HepG2 (cell line): ENCODE data around the gene UNC5C. TPM values are rescaled to one million over a fixed set of nuclear protein-coding genes. Genes with fewer than 3 reads are reported as not detected.

Experiments
- ATAC-seq: fragments of 200-7000 bp; cut with Tn5 transposase; 3 replicates; pipeline ENCODE4 v1.9.1; 2020; ENCODE audit warnings: mild to moderate bottlenecking, moderate library complexity
- BruUV-seq: library from RNA; stranded (reverse); fragments of 400-500 nt; replicated peaks from 2 replicates; lab custom pipeline; 2021; lab: Mats Ljungman, UMichigan
- CTCF ChIA-PET: fragments of 300-600 bp; formaldehyde crosslinking; extraction: SDS; loops from one replicate; lab custom pipeline; 2021; ENCODE audit warnings: low total read pairs, inconsistent platforms, low intra/inter-chr PET ratio; lab: Yijun Ruan, JAX
- POLR2A ChIA-PET: fragments of 350-600 bp; sonication (Branson Sonifier 250); formaldehyde crosslinking; loops from one replicate; lab custom pipeline; 2020; ENCODE audit warnings: antibody characterized with exemption, inconsistent platforms; lab: Yijun Ruan, JAX
- DNase-seq: peaks from one replicate; pipeline ENCODE4 v3.0.0-alpha.2; 2015; ENCODE audit warnings: low spot score
- FAIRE-seq: peaks from 3 replicates; lab custom pipeline; 2011; peaks lifted over from hg19 to GRCh38; lab: Jason Lieb, UNC
- H2AFZ ChIP-seq: one replicate; pipeline ENCODE4 v1.6.1; 2011; ENCODE audit warnings: low read length, inconsistent platforms
- H3K27ac ChIP-seq: fragments of 300-600 bp; 3 replicates; pipeline ENCODE4 v1.8.0; 2011; ENCODE audit warnings: mixed run types, mild to moderate bottlenecking, mixed read lengths, low read length, inconsistent platforms; ENCODE audit not compliant: insufficient read depth; ENCODE audit errors: extremely low read length
- H3K27me3 ChIP-seq, 2 experiments: fragments of 200-600 bp in 1 of 2; 2 replicates in 1 of 2; 3 replicates in 1 of 2; pipeline versions ENCODE4 v1.6.0 to v1.8.0; 2011; ENCODE audit warnings: low read length in 2 of 2, mild to moderate bottlenecking in 2 of 2, moderate library complexity in 2 of 2, inconsistent platforms in 1 of 2; ENCODE audit not compliant: insufficient read depth in 2 of 2, control insufficient read depth in 1 of 2
- H3K36me3 ChIP-seq, 2 experiments: fragments of 200-600 bp in 1 of 2; replicated peaks in 1 of 2; 2 replicates in 1 of 2; 3 replicates in 1 of 2; pipeline versions ENCODE4 v1.5.1 to v1.8.0; 2011; ENCODE audit warnings: low read length in 2 of 2, inconsistent platforms in 1 of 2; ENCODE audit not compliant: insufficient read depth in 2 of 2, control insufficient read depth in 1 of 2
- H3K4me1 ChIP-seq: 2 replicates; pipeline ENCODE4 v1.5.1; 2012; ENCODE audit warnings: low read length, inconsistent platforms; ENCODE audit not compliant: insufficient read depth
- H3K4me2 ChIP-seq: 2 replicates; pipeline ENCODE4 v1.6.0; 2011; ENCODE audit warnings: low read depth, low read length, inconsistent platforms
- H3K4me3 ChIP-seq, 3 experiments: fragments of 200-600 bp in 1 of 3; sonication (generic), shearing (Covaris generic) in 1 of 3; replicated peaks in 1 of 3; 2 replicates each; pipeline ENCODE4 v1.5.1; 2011 to 2016; ENCODE audit warnings: low read length in 3 of 3, inconsistent platforms in 2 of 3, low read depth in 2 of 3, mild to moderate bottlenecking in 2 of 3, control low read depth in 1 of 3, mixed read lengths in 1 of 3; ENCODE audit not compliant: insufficient read depth in 1 of 3
- H3K79me2 ChIP-seq: one replicate; pipeline ENCODE4 v1.6.1; 2011; ENCODE audit warnings: low read length, inconsistent platforms; ENCODE audit not compliant: insufficient read depth
- H3K9ac ChIP-seq: 2 replicates; pipeline ENCODE4 v1.6.0; 2011; ENCODE audit warnings: mild to moderate bottlenecking, low read depth, low read length, inconsistent platforms; ENCODE audit not compliant: insufficient read depth
- H3K9me3 ChIP-seq: 2 replicates; pipeline ENCODE4 v1.5.1; 2012; ENCODE audit warnings: mild to moderate bottlenecking, low read length
- H4K20me1 ChIP-seq: 2 replicates; pipeline ENCODE4 v1.6.0; 2011; ENCODE audit warnings: inconsistent platforms, mild to moderate bottlenecking, low read length, moderate library complexity; ENCODE audit not compliant: insufficient read depth
- YEATS4 ChIP-seq: sonication (generic); formaldehyde crosslinking; IDR thresholded peaks from 2 replicates; pipeline ENCODE4 v1.4.0; 2020; ENCODE audit warnings: missing genetic modification reagents, borderline replicate concordance
- ZNF383 ChIP-seq: sonication (generic); formaldehyde crosslinking; IDR thresholded peaks from 2 replicates; pipeline ENCODE4 v1.4.0; 2020; ENCODE audit warnings: missing genetic modification reagents, mild to moderate bottlenecking, borderline replicate concordance
- ZNF503 ChIP-seq: sonication (generic); formaldehyde crosslinking; IDR thresholded peaks from 2 replicates; pipeline ENCODE4 v1.4.0; 2020; ENCODE audit warnings: missing genetic modification reagents
- ZNF570 ChIP-seq: sonication (generic); formaldehyde crosslinking; IDR thresholded peaks from 2 replicates; pipeline ENCODE4 v1.4.0; 2020; ENCODE audit warnings: mild to moderate bottlenecking, missing genetic modification reagents, borderline replicate concordance
- ZNF691 ChIP-seq: sonication (generic); formaldehyde crosslinking; IDR thresholded peaks from 2 replicates; pipeline ENCODE4 v1.4.0; 2020; ENCODE audit warnings: missing genetic modification reagents, low read depth, mild to moderate bottlenecking, borderline replicate concordance
- ZNF772 ChIP-seq: sonication (generic); formaldehyde crosslinking; IDR thresholded peaks from 2 replicates; pipeline ENCODE4 v1.5.0; 2020; ENCODE audit warnings: mild to moderate bottlenecking, missing genetic modification reagents
- WGBS: methylation state at CpG from one replicate; pipeline ENCODE4 v1.1.6; 2017; ENCODE audit warnings: low lambda C conversion rate; 5-methylcytosine and 5-hydroxymethylcytosine counted together
- in situ Hi-C: cut with HindIII; loops from 2 replicates; pipeline ENCODE4 v1.10.0; 2017; ENCODE audit warnings: low pct_unique_long_range_greater_than_20kb; ENCODE audit not compliant: extremely low pct_ligation_motif_present
- intact Hi-C: fragments of 100-400 bp; cut with micrococcal nuclease; formaldehyde crosslinking; loops from one replicate; pipeline ENCODE4 v1.10.0; 2022; ENCODE audit not compliant: unreplicated experiment
- polyA plus RNA-seq, 8 experiments: library from polyadenylated mRNA; depleted of rRNA in 3 of 8; stranded (reverse) in 7 of 8; unstranded in 1 of 8; fragments of >200 nt; fragmentation: Illumina TruSeq in 4 of 8; extraction: Trizol in 4 of 8; gene quantifications; 2 replicates each; pipeline versions ENCODE4 v1.2.1 to v1.2.3, GENCODE V29; 2011 to 2016; ENCODE audit warnings: low read depth in 4 of 8, missing spikeins in 1 of 8, mixed read lengths in 1 of 8; ENCODE audit not compliant: insufficient read depth in 1 of 8
- total RNA-seq, 5 experiments: library from RNA; depleted of rRNA; stranded (reverse); fragments of >200 nt; fragmentation: Illumina TruSeq; extraction: Trizol; gene quantifications; 2 replicates each; pipeline ENCODE4 v1.2.3, GENCODE V29; 2016; ENCODE audit warnings: low read depth in 1 of 5

Gene UNC5C
- total and polyA plus RNA-seq, 2 of the 13 experiments (the other 11 are each of a cell fraction or from before 2014, with no cell fraction given), result not detected

- TF ChIP-seq ZNF772 (CRISPR knock-in tag) (no peak), ZNF691 (no peak), ZNF570 (no peak), ZNF503 (CRISPR knock-in tag) (no peak), YEATS4 (CRISPR knock-in tag) (no peak)
- TF ChIP-seq, all 625 proteins: peak for 0
These were observed 329.7 kb downstream of the UNC5C start (continued) for GRCh38 chr4:95219109-95219508.

- no peak for ATAC-seq
- Histone ChIP-seq H3K79me2 (no peaks in the 10 kb centered on the region), H3K27ac (no peak overlapping the region), H3K4me1 (peaks cover 18% of the 10 kb centered on the region), H3K4me2 (no peak overlapping the region), H3K27me3 (peaks cover 0 to 33% of the 10 kb centered on the region in 2 experiments; a peak in 3 of 5 replicates), H3K9ac (no peak overlapping the region), H2AFZ (no peak overlapping the region), H3K9me3 (no peaks in the 10 kb centered on the region), H4K20me1 (no peaks in the 10 kb centered on the region), H3K36me3 (no peaks in the 10 kb centered on the region), H3K4me3 (no peak overlapping the region)
- POLR2A ChIA-PET, result no interaction called here
- FAIRE-seq, result no peak
- in situ Hi-C loops (no loop called here), intact Hi-C loops (no loop called here)
- CTCF ChIA-PET, result no interaction called here
- no peak for TF ChIP-seq ZNF383 (CRISPR knock-in tag)
- no peak for DNase-seq
- WGBS, result 5% methylated on average over 2 of the region's 2 CpGs
- BruUV-seq, result no TSS peak
These were observed 331.6 kb downstream of the UNC5C start for GRCh38 chr4:95217197-95217596.
